ENCODE results near the gene LSAMP. TPM values are rescaled to one million over a fixed set of nuclear protein-coding genes. Genes with fewer than 3 reads are reported as not detected.

Gene LSAMP
- total and polyA plus RNA-seq, 2 of the 4 experiments (the other 2 are of a cell fraction), result 7.9 to 8.0 TPM

DNA sequence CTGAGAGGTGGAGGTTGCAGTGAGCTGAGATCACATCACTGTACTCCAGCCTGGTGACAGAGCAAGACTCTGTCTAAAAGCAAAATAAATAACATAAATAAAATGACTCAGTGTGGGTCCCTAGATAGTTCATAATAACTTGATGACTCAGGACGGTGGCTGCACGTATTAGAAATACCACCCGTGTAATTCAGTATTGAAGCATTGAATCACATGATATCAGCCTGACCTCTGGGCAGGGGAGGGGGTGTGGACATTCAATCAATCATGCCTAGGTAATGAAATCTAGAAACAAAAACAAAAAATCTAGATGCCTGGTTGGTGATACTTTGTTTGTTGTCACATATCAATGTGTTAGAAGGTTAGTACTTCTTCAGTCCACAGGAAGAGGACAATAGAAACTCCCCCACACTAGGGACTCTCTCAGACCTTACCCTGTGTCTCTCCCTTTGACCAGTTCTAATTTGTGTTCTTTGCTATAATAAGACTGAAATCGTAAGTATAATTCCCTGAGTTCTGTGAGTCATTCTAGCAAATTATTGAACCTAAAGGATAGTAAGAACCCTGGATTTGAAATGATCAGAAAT lies 644.7 kb downstream of the LSAMP start:
- POLR2A ChIA-PET (ENCODE audit: unreplicated experiment), result no interaction called here
- H3K27ac ChIP-seq (ENCODE audit: insufficient read depth, low read length), result no peak overlapping the region
- TF ChIP-seq RFX5 (IDR thresholded peaks at IDR 0.05; ENCODE audit: low read depth, low read length) (no peak), BHLHE40 (IDR thresholded peaks at IDR 0.05; ENCODE audit: low read depth, low read length) (peak; percentile 77), CEBPB (IDR thresholded peaks at IDR 0.05; ENCODE audit: low read depth, low read length) (no peak), SMC3 (IDR thresholded peaks at IDR 0.05; ENCODE audit: low read depth, low read length) (no peak), FOS (IDR thresholded peaks at IDR 0.05; ENCODE audit: low read depth, low read length) (peak; percentile 85), MAZ (IDR thresholded peaks at IDR 0.05; ENCODE audit: borderline replicate concordance, low read depth, low read length) (peak; percentile 24; the same call in 1 of the 2 replicates), RCOR1 (IDR thresholded peaks at IDR 0.05; ENCODE audit: insufficient replicate concordance, low read length) (no peak), CHD1 (IDR thresholded peaks at IDR 0.05; ENCODE audit: low read depth, low read length) (no peak), POLR2A (IDR thresholded peaks at IDR 0.05; ENCODE audit: low read depth, low read length) (no peak), MXI1 (IDR thresholded peaks at IDR 0.05; ENCODE audit: borderline replicate concordance, low read depth, low read length) (no peak), RAD21 (IDR thresholded peaks at IDR 0.05; ENCODE audit: low read length) (no peak), NFE2L2 (IDR thresholded peaks at IDR 0.05; ENCODE audit: low read depth, low read length) (no peak)
- TF ChIP-seq, protein P1, sequence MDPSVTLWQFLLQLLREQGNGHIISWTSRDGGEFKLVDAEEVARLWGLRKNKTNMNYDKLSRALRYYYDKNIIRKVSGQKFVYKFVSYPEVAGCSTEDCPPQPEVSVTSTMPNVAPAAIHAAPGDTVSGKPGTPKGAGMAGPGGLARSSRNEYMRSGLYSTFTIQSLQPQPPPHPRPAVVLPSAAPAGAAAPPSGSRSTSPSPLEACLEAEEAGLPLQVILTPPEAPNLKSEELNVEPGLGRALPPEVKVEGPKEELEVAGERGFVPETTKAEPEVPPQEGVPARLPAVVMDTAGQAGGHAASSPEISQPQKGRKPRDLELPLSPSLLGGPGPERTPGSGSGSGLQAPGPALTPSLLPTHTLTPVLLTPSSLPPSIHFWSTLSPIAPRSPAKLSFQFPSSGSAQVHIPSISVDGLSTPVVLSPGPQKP (IDR thresholded peaks at IDR 0.05; ENCODE audit: borderline replicate concordance, low read depth, low read length), result no peak
- TF ChIP-seq, protein P2, sequence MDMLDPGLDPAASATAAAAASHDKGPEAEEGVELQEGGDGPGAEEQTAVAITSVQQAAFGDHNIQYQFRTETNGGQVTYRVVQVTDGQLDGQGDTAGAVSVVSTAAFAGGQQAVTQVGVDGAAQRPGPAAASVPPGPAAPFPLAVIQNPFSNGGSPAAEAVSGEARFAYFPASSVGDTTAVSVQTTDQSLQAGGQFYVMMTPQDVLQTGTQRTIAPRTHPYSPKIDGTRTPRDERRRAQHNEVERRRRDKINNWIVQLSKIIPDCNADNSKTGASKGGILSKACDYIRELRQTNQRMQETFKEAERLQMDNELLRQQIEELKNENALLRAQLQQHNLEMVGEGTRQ (IDR thresholded peaks at IDR 0.05; ENCODE audit: low read depth, low read length), result peak; percentile 64
- TF ChIP-seq, protein P3, sequence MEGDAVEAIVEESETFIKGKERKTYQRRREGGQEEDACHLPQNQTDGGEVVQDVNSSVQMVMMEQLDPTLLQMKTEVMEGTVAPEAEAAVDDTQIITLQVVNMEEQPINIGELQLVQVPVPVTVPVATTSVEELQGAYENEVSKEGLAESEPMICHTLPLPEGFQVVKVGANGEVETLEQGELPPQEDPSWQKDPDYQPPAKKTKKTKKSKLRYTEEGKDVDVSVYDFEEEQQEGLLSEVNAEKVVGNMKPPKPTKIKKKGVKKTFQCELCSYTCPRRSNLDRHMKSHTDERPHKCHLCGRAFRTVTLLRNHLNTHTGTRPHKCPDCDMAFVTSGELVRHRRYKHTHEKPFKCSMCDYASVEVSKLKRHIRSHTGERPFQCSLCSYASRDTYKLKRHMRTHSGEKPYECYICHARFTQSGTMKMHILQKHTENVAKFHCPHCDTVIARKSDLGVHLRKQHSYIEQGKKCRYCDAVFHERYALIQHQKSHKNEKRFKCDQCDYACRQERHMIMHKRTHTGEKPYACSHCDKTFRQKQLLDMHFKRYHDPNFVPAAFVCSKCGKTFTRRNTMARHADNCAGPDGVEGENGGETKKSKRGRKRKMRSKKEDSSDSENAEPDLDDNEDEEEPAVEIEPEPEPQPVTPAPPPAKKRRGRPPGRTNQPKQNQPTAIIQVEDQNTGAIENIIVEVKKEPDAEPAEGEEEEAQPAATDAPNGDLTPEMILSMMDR (conservative IDR thresholded peaks at IDR 0.05; ENCODE audit: low read depth, low read length), result no peak

More for the DNA sequence above, 644.7 kb downstream of the LSAMP start:
- Histone ChIP-seq H3K79me1 (ENCODE audit: low read depth in 1 of 2, low read length in 2 of 2) (no peaks in the 10 kb centered on the region), H3K9ac (ENCODE audit: low read depth, low read length) (no peak overlapping the region), H3K4me1 (ENCODE audit: control insufficient read depth, insufficient read depth, low read length) (peaks cover 12% of the 10 kb centered on the region), H3K36me3 (ENCODE audit: control insufficient read depth, insufficient read depth, low read length) (no peaks in the 10 kb centered on the region), H4K8ac (ENCODE audit: low read depth in 2 of 2, low read length in 2 of 2) (peak overlapping the region; percentile 14 to 54; a peak in 2 of 4 replicates), H4K91ac (ENCODE audit: insufficient read depth, low read depth, low read length) (peak overlapping the region; percentile 4; the same call in 1 of the 2 replicates), H4K20me1 (ENCODE audit: insufficient read depth, low read length) (no peaks in the 10 kb centered on the region), H3K4ac (ENCODE audit: low read depth, low read length) (peak overlapping the region; percentile 41; the same call in 1 of the 2 replicates), H3K14ac (replicated peaks; ENCODE audit: low read depth, low read length) (peak overlapping the region; percentile 15), H3K18ac (ENCODE audit: low read depth, low read length) (peak overlapping the region; percentile 78; the same call in 1 of the 2 replicates), H2AK9ac (replicated peaks; ENCODE audit: low read depth, low read length, poor library complexity) (no peak overlapping the region), H3K4me3 (ENCODE audit: insufficient read depth, low read depth, low read length) (no peak overlapping the region), H2BK120ac (ENCODE audit: low read depth, low read length) (peak overlapping the region; percentile 51; the same call in 1 of the 2 replicates), H4K5ac (ENCODE audit: low read depth, low read length) (peak overlapping the region; percentile 87; the same call in 1 of the 2 replicates), H3K56ac (ENCODE audit: extremely low read depth, insufficient read depth, low read length) (no peak overlapping the region), H3K23ac (ENCODE audit: low read depth, low read length) (peak overlapping the region; percentile 14), H2AFZ (replicated peaks; ENCODE audit: low read length, poor library complexity) (no peak overlapping the region), H2AK5ac (ENCODE audit: low read depth, low read length) (no peak overlapping the region), H3K9me3 (ENCODE audit: control insufficient read depth, insufficient read depth, low read length) (no peaks in the 10 kb centered on the region), H3K27me3 (ENCODE audit: control insufficient read depth, insufficient read depth, low read length) (no peaks in the 10 kb centered on the region), H2BK15ac (ENCODE audit: low read depth, low read length) (peak overlapping the region; percentile 13; the same call in 1 of the 3 replicates), H3K9me1 (ENCODE audit: insufficient read depth, low read length) (no peaks in the 10 kb centered on the region; the same call in 1 of the 2 replicates), H3K4me2 (ENCODE audit: low read depth, low read length) (peak overlapping the region; percentile 37; the same call in 1 of the 2 replicates), H2BK20ac (ENCODE audit: low read depth, low read length) (peak overlapping the region; percentile 22), H2BK5ac (ENCODE audit: low read depth, low read length, poor library complexity, severe bottlenecking) (peak overlapping the region; percentile 76)
- intact Hi-C loops (cut with micrococcal nuclease), result loop anchor here (10.0 kb wide), 1 partner anchor 64 kb away; no protein-coding TSS in a partner anchor
- no TSS peak for BruUV-seq (replicated peaks)
- in situ Hi-C loops (cut with MboI; ENCODE audit: low sequenced_read_pairs), result loop anchor here (25.0 kb wide), 2 partner anchors 963 to 1438 kb away; no protein-coding TSS in a partner anchor
- WGBS, 2 experiments (ENCODE audit: extremely low coverage in 2 of 2, insufficient read length in 1 of 2), result 0% methylated on average over 2 of the region's 4 CpGs; no CpG with 5 or more reads in 1 of the 2 experiments
- dilution Hi-C loops (cut with HindIII; ENCODE audit: low sequenced_read_pairs, unreplicated experiment), result no loop called here
- CTCF ChIA-PET, result no interaction called here
- peak; percentile 86 for DNase-seq
- ATAC-seq (ENCODE audit: low read depth), result peak; percentile 57
